ENCODE results near the gene GMCL2. TPM values are rescaled to one million over a fixed set of nuclear protein-coding genes. Genes with fewer than 3 reads are reported as not detected.
A peak's percentile ranks its signal among the peaks of the same experiment; 100 is the strongest.

Gene GMCL2
- total and polyA plus RNA-seq, 12 donors, result not detected

DNA sequence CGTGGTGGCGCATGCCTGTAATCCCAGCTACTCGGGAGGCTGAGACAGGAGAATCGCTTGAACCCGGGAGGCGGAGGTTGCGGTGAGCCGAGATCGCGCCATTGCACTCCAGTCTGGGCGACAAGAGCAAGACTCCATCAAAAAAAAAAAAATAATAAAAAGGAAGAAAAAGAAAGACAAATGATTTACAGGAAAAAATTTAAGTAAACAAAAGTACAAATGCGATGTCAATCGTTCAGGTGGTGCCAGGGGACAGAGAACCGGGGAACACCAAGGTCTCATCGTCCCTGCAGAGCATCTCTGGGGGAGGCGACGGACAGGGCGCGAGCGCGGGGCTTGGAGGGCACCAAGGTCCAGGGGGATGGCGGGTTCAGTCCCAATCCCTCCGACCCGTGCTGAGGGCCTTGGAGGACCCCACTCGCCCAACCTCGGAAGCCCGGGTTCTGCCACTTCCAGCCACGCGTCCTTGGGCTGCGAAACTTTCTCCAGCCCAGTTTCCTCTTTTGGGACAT is 16.6 kb upstream of the GMCL2 start:
- intact Hi-C loops (cut with DNase I), result loop anchor here in 3 of 10 donors (1.0 to 2.0 kb wide), 3 partner anchors 27 to 29 kb away; partner anchors contain the start of gene PHYKPL (in 2 of the 3)
- H3K9me3 ChIP-seq, result no peaks in the 10 kb centered on the region
- H3K36me3 ChIP-seq, result peaks cover 0 to 33% (median 13%) of the 10 kb centered on the region in 9 donors
- DNase-seq (no peak), ATAC-seq (peak in 5 of 8 donors; percentile 7 to 35 (median 11))
- WGBS, 2 donors, result 13 to 16% methylated on average over 23 to 30 of the region's 30 CpGs
- no peaks in the 10 kb centered on the region for H3K27me3 ChIP-seq
- peak overlapping the region in 9 of 10 donors; percentile 19 to 98 (median 95) for H3K27ac ChIP-seq
- H3K4me3 ChIP-seq, result peak overlapping the region; percentile 70 to 100 (median 85)
- TF ChIP-seq, protein P1, sequence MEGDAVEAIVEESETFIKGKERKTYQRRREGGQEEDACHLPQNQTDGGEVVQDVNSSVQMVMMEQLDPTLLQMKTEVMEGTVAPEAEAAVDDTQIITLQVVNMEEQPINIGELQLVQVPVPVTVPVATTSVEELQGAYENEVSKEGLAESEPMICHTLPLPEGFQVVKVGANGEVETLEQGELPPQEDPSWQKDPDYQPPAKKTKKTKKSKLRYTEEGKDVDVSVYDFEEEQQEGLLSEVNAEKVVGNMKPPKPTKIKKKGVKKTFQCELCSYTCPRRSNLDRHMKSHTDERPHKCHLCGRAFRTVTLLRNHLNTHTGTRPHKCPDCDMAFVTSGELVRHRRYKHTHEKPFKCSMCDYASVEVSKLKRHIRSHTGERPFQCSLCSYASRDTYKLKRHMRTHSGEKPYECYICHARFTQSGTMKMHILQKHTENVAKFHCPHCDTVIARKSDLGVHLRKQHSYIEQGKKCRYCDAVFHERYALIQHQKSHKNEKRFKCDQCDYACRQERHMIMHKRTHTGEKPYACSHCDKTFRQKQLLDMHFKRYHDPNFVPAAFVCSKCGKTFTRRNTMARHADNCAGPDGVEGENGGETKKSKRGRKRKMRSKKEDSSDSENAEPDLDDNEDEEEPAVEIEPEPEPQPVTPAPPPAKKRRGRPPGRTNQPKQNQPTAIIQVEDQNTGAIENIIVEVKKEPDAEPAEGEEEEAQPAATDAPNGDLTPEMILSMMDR (IDR thresholded peaks at IDR 0.05), result no peak
- peaks cover 13 to 40% (median 30%) of the 10 kb centered on the region in 9 donors for H3K4me1 ChIP-seq

DNA sequence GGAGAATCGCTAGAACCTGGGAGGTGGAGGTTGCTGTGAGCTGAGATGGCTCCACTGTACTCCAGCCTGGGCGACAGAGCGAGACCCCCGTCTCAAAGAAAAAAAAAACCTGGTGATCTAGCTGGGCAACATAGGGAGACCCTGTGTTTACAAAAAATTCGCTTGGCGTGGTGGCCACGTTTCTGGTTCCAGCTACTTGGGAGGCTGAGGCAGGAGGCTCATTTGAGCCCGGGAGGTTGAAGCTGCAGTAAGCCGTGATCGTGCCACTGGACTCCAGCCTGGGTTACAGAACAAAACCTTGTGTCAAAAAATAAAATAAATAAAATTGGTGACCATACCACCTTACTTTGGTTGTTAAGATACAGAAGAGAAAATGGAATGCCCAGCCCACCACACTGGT is 15.4 kb upstream of the GMCL2 start:
- Histone ChIP-seq H3K27ac (no peak overlapping the region), H3K4me3 (no peak overlapping the region), H3K27me3 (no peaks in the 10 kb centered on the region), H3K9me3 (no peaks in the 10 kb centered on the region), H3K4me1 (peaks cover 11 to 31% (median 24%) of the 10 kb centered on the region in 9 donors), H3K36me3 (peaks cover 0 to 21% (median 8%) of the 10 kb centered on the region in 9 donors)
- intact Hi-C loops (cut with DNase I), result no loop called here
- whole genome bisulfite sequencing, 2 donors, result 96 to 98% methylated on average over 10 of the region's 10 CpGs
- no peak for ATAC-seq
- TF ChIP-seq, protein P1 (IDR thresholded peaks at IDR 0.05), result no peak
- no peak for DNase-seq

DNA sequence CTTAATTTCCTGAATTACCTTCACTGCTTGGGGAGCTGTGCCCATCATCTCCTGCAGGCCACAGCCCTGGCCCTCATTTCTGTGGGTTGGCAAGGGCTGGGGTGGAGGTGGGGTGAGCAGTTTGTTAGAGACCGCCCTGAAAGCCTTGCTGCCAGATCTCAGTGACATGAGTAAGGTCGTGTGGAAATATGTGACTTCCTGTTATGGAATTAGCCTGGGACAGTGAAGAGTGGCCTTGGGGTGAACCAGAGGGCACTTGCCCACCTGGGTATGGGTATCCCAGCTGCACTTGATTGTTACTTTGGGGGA is 14.7 kb upstream of the GMCL2 start:
- TF ChIP-seq, protein P1 (IDR thresholded peaks at IDR 0.05), result no peak
- peaks cover 0 to 14% (median 2%) of the 10 kb centered on the region in 9 donors for H3K36me3 ChIP-seq
- H3K9me3 ChIP-seq, result no peaks in the 10 kb centered on the region
- peaks cover 8 to 25% (median 18%) of the 10 kb centered on the region in 9 donors for H3K4me1 ChIP-seq
- WGBS, 2 donors, result 34 to 40% methylated on average over 2 of the region's 2 CpGs
- H3K27ac ChIP-seq, result no peak overlapping the region
- ATAC-seq, result no peak
- no peak overlapping the region for H3K4me3 ChIP-seq
- DNase-seq, result no peak
- H3K27me3 ChIP-seq, result no peaks in the 10 kb centered on the region
- intact Hi-C loops (cut with DNase I), result no loop called here

DNA sequence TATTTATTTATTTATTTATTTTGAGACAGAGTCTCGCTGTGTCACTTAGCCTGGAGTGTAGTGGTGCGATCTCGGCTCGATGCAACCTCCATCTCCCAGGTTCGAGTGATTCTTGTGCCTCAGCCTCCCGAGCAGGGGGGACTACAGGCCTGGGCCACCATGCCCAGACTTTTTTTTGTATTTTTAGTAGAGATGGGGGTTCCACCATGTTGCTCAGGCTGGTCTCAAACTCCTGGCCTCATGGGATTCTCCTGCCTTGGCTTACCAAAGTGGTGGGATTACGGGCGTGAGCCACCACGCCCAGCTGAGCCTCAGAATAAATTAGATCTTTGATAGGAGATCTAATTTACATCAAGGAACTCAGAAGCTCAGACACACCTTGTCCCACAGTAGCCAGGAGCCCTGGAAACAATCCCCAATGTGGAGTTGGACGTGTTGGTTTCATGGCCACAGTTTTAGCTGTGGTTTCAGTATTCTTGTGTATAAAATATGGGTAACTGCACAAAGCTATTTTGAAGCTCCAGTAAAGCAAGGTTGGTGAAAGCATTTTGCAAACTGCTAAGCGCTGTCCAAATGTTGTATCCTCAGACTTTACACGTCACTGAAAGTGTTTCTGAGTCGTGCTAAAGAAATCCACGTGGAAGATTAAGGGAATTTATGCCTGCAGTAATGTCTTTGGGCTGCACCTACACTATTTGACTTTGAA is 14.2 kb upstream of the GMCL2 start:
- no peak overlapping the region for H3K27ac ChIP-seq
- peaks cover 3 to 19% (median 13%) of the 10 kb centered on the region in 9 donors for H3K4me1 ChIP-seq
- TF ChIP-seq, protein P1 (IDR thresholded peaks at IDR 0.05), result no peak
- H3K27me3 ChIP-seq, result no peaks in the 10 kb centered on the region
- intact Hi-C loops (cut with DNase I), result no loop called here
- H3K36me3 ChIP-seq, result peaks cover 0 to 9% (median 0%) of the 10 kb centered on the region in 9 donors
- ATAC-seq (no peak), DNase-seq (no peak)
- H3K9me3 ChIP-seq, result no peaks in the 10 kb centered on the region
- H3K4me3 ChIP-seq, result no peak overlapping the region
- 90% methylated on average over 14 of the region's 14 CpGs for WGBS, 2 donors
